ENCODE data around the gene IL19.

DNA sequence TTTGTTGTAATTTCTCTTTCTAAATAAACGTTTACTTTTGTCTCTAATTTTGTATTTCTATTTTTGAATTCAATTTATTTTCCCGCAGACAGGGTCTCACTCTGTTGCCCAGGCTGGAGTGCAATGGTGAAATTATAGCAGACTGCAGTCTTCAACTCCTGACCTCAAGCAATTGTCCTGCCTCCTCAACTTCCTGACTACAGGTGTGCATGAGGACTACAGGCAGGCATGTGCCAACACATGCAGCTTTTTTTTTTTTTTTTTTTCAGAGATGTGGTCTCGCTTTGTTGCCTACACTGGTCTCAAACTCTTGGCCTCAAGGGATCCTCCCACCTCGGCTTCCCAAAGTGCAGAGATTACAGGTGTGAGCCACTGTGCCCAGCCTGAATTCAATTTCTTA is 58.2 kb downstream of the IL19 start:
- TF ChIP-seq, protein P1, sequence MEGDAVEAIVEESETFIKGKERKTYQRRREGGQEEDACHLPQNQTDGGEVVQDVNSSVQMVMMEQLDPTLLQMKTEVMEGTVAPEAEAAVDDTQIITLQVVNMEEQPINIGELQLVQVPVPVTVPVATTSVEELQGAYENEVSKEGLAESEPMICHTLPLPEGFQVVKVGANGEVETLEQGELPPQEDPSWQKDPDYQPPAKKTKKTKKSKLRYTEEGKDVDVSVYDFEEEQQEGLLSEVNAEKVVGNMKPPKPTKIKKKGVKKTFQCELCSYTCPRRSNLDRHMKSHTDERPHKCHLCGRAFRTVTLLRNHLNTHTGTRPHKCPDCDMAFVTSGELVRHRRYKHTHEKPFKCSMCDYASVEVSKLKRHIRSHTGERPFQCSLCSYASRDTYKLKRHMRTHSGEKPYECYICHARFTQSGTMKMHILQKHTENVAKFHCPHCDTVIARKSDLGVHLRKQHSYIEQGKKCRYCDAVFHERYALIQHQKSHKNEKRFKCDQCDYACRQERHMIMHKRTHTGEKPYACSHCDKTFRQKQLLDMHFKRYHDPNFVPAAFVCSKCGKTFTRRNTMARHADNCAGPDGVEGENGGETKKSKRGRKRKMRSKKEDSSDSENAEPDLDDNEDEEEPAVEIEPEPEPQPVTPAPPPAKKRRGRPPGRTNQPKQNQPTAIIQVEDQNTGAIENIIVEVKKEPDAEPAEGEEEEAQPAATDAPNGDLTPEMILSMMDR (IDR thresholded peaks at IDR 0.05; ENCODE audit: low read length) = no peak
- no peak for TF ChIP-seq EZH2 (IDR thresholded peaks at IDR 0.05; ENCODE audit: borderline replicate concordance, low read length)
